ENCODE measurements around the gene C11orf24.

The C11orf24 gene

GRCh38 chr11:68267881-68268240 lies 3.9 kb downstream of the C11orf24 start:
- peaks cover 20% of the 10 kb centered on the region; the same call in 1 of the 2 replicates for H3K36me3 ChIP-seq (ENCODE audit: insufficient read depth, low read length)
- no peak overlapping the region for H3K27ac ChIP-seq (ENCODE audit: low read depth, low read length)
- H3K79me2 ChIP-seq (ENCODE audit: control insufficient read depth, insufficient read depth, low read length, unreplicated experiment), result peaks cover 37% of the 10 kb centered on the region
- no peak overlapping the region for H2AFZ ChIP-seq (ENCODE audit: low read length, unreplicated experiment)
- H3K4me3 ChIP-seq (ENCODE audit: low read depth, low read length), result no peak overlapping the region
- H3K4me1 ChIP-seq (ENCODE audit: control insufficient read depth, insufficient read depth, low read length, unreplicated experiment), result peaks cover 20% of the 10 kb centered on the region
- no peaks in the 10 kb centered on the region for H3K27me3 ChIP-seq (ENCODE audit: insufficient read depth, low read length)

GRCh38 chr11:68266936-68267880 lies 4.6 kb downstream of the C11orf24 start:
- H2AFZ ChIP-seq (ENCODE audit: low read length, unreplicated experiment), result no peak overlapping the region
- peaks cover 37% of the 10 kb centered on the region for H3K79me2 ChIP-seq (ENCODE audit: control insufficient read depth, insufficient read depth, low read length, unreplicated experiment)
- H3K4me1 ChIP-seq (ENCODE audit: control insufficient read depth, insufficient read depth, low read length, unreplicated experiment), result peaks cover 20% of the 10 kb centered on the region
- H3K4me3 ChIP-seq (ENCODE audit: low read depth, low read length), result no peak overlapping the region
- no peak overlapping the region for H3K27ac ChIP-seq (ENCODE audit: low read depth, low read length)
- peaks cover 25% of the 10 kb centered on the region; the same call in 1 of the 2 replicates for H3K36me3 ChIP-seq (ENCODE audit: insufficient read depth, low read length)
- no peaks in the 10 kb centered on the region for H3K27me3 ChIP-seq (ENCODE audit: insufficient read depth, low read length)

DNA sequence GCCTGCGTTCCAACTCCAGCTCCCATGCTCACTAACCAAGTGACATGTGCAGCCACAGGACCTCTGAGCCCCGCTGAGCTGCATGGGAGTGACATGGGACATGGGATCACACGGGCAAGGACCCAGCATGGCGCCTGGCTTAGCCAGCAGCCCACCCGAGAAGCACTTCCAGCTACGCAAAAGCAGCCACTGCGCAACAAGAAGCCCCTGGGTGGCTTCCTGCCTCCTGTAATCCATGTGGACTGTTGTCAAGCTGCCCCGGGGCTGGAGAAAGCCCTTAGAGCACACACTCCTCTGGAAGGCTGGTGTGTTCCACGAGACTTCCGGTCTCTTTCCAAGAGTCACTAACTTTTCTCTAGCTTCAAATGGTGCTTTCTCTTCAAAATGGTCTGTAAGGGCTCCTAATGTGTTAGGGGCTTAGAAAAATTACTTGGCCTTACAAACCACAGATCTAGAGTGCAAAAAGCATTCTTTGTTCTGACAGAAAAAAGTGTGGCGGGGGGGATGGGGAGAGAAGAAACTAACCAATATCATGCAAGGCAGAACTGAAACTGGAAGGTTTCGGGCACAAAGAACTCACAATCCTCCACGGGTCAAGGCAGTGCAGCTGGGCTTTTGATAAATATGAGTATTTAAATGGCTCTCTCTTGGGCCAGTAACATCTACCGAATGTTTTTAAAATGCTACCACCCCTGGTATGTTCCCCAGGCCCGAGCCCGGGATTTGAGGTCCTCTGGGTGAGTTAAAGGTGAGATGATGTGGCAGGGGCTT lies 5.5 kb downstream of the C11orf24 start:
- H3K4me1 ChIP-seq (ENCODE audit: control insufficient read depth, insufficient read depth, low read length, unreplicated experiment), result peaks cover 20% of the 10 kb centered on the region
- H3K4me3 ChIP-seq (ENCODE audit: low read depth, low read length), result no peak overlapping the region
- H3K36me3 ChIP-seq (ENCODE audit: insufficient read depth, low read length), result peaks cover 26% of the 10 kb centered on the region; the same call in 1 of the 2 replicates
- no peak overlapping the region for H3K27ac ChIP-seq (ENCODE audit: low read depth, low read length)
- H2AFZ ChIP-seq (ENCODE audit: low read length, unreplicated experiment), result no peak overlapping the region
- peaks cover 33% of the 10 kb centered on the region for H3K79me2 ChIP-seq (ENCODE audit: control insufficient read depth, insufficient read depth, low read length, unreplicated experiment)
- H3K27me3 ChIP-seq (ENCODE audit: insufficient read depth, low read length), result no peaks in the 10 kb centered on the region

GRCh38 chr11:68264741-68265540 lies 6.8 kb downstream of the C11orf24 start:
- no peak overlapping the region for H3K27ac ChIP-seq (ENCODE audit: low read depth, low read length)
- H3K4me1 ChIP-seq (ENCODE audit: control insufficient read depth, insufficient read depth, low read length, unreplicated experiment), result peaks cover 11% of the 10 kb centered on the region

GRCh38 chr11:68264244-68264643 lies 7.5 kb downstream of the C11orf24 start:
- H3K79me2 ChIP-seq (ENCODE audit: control insufficient read depth, insufficient read depth, low read length, unreplicated experiment), result peaks cover 12% of the 10 kb centered on the region
- no peak overlapping the region for H3K4me3 ChIP-seq (ENCODE audit: low read depth, low read length)
- no peaks in the 10 kb centered on the region for H3K27me3 ChIP-seq (ENCODE audit: insufficient read depth, low read length)
- peaks cover 26% of the 10 kb centered on the region; the same call in 1 of the 2 replicates for H3K36me3 ChIP-seq (ENCODE audit: insufficient read depth, low read length)
- H3K4me1 ChIP-seq (ENCODE audit: control insufficient read depth, insufficient read depth, low read length, unreplicated experiment), result peaks cover 4% of the 10 kb centered on the region
- H2AFZ ChIP-seq (ENCODE audit: low read length, unreplicated experiment), result no peak overlapping the region
- H3K27ac ChIP-seq (ENCODE audit: low read depth, low read length), result no peak overlapping the region

More at GRCh38 chr11:68264741-68265540, 6.8 kb downstream of the C11orf24 start:
- Histone ChIP-seq H3K36me3 (ENCODE audit: insufficient read depth, low read length) (peaks cover 26% of the 10 kb centered on the region; the same call in 1 of the 2 replicates), H2AFZ (ENCODE audit: low read length, unreplicated experiment) (no peak overlapping the region), H3K27me3 (ENCODE audit: insufficient read depth, low read length) (no peaks in the 10 kb centered on the region), H3K4me3 (ENCODE audit: low read depth, low read length) (no peak overlapping the region), H3K79me2 (ENCODE audit: control insufficient read depth, insufficient read depth, low read length, unreplicated experiment) (peaks cover 19% of the 10 kb centered on the region)

GRCh38 chr11:68263444-68264035 lies 8.2 kb downstream of the C11orf24 start:
- no peak overlapping the region for H3K27ac ChIP-seq (ENCODE audit: low read depth, low read length)
- peaks cover 26% of the 10 kb centered on the region; the same call in 1 of the 2 replicates for H3K36me3 ChIP-seq (ENCODE audit: insufficient read depth, low read length)
- no peak overlapping the region for H3K4me3 ChIP-seq (ENCODE audit: low read depth, low read length)
- H3K4me1 ChIP-seq (ENCODE audit: control insufficient read depth, insufficient read depth, low read length, unreplicated experiment), result no peaks in the 10 kb centered on the region
- H3K27me3 ChIP-seq (ENCODE audit: insufficient read depth, low read length), result no peaks in the 10 kb centered on the region
- H2AFZ ChIP-seq (ENCODE audit: low read length, unreplicated experiment), result no peak overlapping the region
- peaks cover 5% of the 10 kb centered on the region for H3K79me2 ChIP-seq (ENCODE audit: control insufficient read depth, insufficient read depth, low read length, unreplicated experiment)

GRCh38 chr11:68262544-68262827 lies 9.3 kb downstream of the C11orf24 start:
- no peak overlapping the region for H2AFZ ChIP-seq (ENCODE audit: low read length, unreplicated experiment)
- peaks cover 25% of the 10 kb centered on the region; the same call in 1 of the 2 replicates for H3K36me3 ChIP-seq (ENCODE audit: insufficient read depth, low read length)
- H3K4me3 ChIP-seq (ENCODE audit: low read depth, low read length), result no peak overlapping the region
- no peak overlapping the region for H3K27ac ChIP-seq (ENCODE audit: low read depth, low read length)
- no peaks in the 10 kb centered on the region for H3K4me1 ChIP-seq (ENCODE audit: control insufficient read depth, insufficient read depth, low read length, unreplicated experiment)
- H3K27me3 ChIP-seq (ENCODE audit: insufficient read depth, low read length), result no peaks in the 10 kb centered on the region
- H3K79me2 ChIP-seq (ENCODE audit: control insufficient read depth, insufficient read depth, low read length, unreplicated experiment), result no peaks in the 10 kb centered on the region

GRCh38 chr11:68261749-68262543 lies 9.8 kb downstream of the C11orf24 start:
- H2AFZ ChIP-seq (ENCODE audit: low read length, unreplicated experiment), result no peak overlapping the region
- peaks cover 20% of the 10 kb centered on the region; the same call in 1 of the 2 replicates for H3K36me3 ChIP-seq (ENCODE audit: insufficient read depth, low read length)
- H3K4me3 ChIP-seq (ENCODE audit: low read depth, low read length), result no peak overlapping the region
- H3K27me3 ChIP-seq (ENCODE audit: insufficient read depth, low read length), result no peaks in the 10 kb centered on the region
- peaks cover 1% of the 10 kb centered on the region for H3K4me1 ChIP-seq (ENCODE audit: control insufficient read depth, insufficient read depth, low read length, unreplicated experiment)
- no peak overlapping the region for H3K27ac ChIP-seq (ENCODE audit: low read depth, low read length)
- H3K79me2 ChIP-seq (ENCODE audit: control insufficient read depth, insufficient read depth, low read length, unreplicated experiment), result no peaks in the 10 kb centered on the region

- Histone ChIP-seq H3K36me3 (ENCODE audit: insufficient read depth, low read length) (peaks cover 20% of the 10 kb centered on the region; the same call in 1 of the 2 replicates), H3K27me3 (ENCODE audit: insufficient read depth, low read length) (no peaks in the 10 kb centered on the region)
These were observed 10.8 kb downstream of the C11orf24 start for GRCh38 chr11:68261006-68261405.

More at GRCh38 chr11:68261006-68261405, 10.8 kb downstream of the C11orf24 start:
- Histone ChIP-seq H3K4me1 (ENCODE audit: control insufficient read depth, insufficient read depth, low read length, unreplicated experiment) (peaks cover 11% of the 10 kb centered on the region), H3K27ac (ENCODE audit: low read depth, low read length) (no peak overlapping the region), H3K4me3 (ENCODE audit: low read depth, low read length) (no peak overlapping the region), H2AFZ (ENCODE audit: low read length, unreplicated experiment) (no peak overlapping the region), H3K79me2 (ENCODE audit: control insufficient read depth, insufficient read depth, low read length, unreplicated experiment) (no peaks in the 10 kb centered on the region)

All from ACC112 (cell line).